ENCODE measurements around the gene AOPEP. TPM values are rescaled to one million over a fixed set of nuclear protein-coding genes. Genes with fewer than 3 reads are reported as not detected.

Gene AOPEP
- total RNA-seq, 1 donor from 2014 or later, result 92.3 TPM

DNA sequence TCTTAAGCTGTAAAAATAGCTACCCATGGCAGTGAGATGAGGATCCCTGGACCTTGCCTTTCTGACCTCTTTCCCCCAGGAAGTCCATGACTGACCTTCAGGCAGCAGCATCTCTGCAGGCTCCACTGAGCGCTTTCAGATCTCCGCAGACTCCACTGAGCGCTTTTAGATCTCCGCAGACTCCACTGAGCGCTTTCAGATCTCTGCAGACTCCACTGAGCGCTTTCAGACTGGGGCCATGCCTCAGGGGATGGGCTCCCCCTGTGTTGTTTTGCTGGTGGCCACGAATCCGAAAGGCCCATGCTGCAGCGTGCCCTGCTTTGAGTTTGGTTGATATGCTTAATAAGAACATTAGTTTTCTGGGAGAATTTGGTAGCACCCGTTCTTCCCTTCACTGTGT is 336.8 kb downstream of the AOPEP start:
- peaks cover 84% of the 10 kb centered on the region for H3K4me1 Mint-ChIP-seq (ENCODE audit: low read depth)
- DNase-seq (ENCODE audit: low spot score), result no peak
- H3K36me3 Mint-ChIP-seq (ENCODE audit: low read depth), result peaks cover 32% of the 10 kb centered on the region
- no peaks in the 10 kb centered on the region for H3K27me3 Mint-ChIP-seq (ENCODE audit: low read depth)
- peak overlapping the region; percentile 65 for H3K27ac Mint-ChIP-seq (ENCODE audit: unreplicated experiment)
- no peak for TF ChIP-seq CTCF (IDR thresholded peaks at IDR 0.05)
- no peak overlapping the region for H3K4me3 Mint-ChIP-seq (ENCODE audit: unreplicated experiment)
- no peaks in the 10 kb centered on the region for H3K9me3 Mint-ChIP-seq (ENCODE audit: low read depth)

- TF ChIP-seq CTCF (IDR thresholded peaks at IDR 0.05), result no peak
- Mint-ChIP-seq H3K27me3 (ENCODE audit: low read depth) (no peaks in the 10 kb centered on the region), H3K27ac (ENCODE audit: unreplicated experiment) (peak overlapping the region; percentile 81), H3K9me3 (ENCODE audit: low read depth) (no peaks in the 10 kb centered on the region), H3K4me1 (ENCODE audit: low read depth) (peaks cover 83% of the 10 kb centered on the region), H3K4me3 (ENCODE audit: unreplicated experiment) (no peak overlapping the region), H3K36me3 (ENCODE audit: low read depth) (peaks cover 38% of the 10 kb centered on the region)
- DNase-seq (ENCODE audit: low spot score), result no peak
Measured at GRCh38 chr9:95065224-95065623, 338.7 kb downstream of the AOPEP start.

GRCh38 chr9:95067057-95067456 is 340.6 kb downstream of the AOPEP start:
- Mint-ChIP-seq H3K4me3 (ENCODE audit: unreplicated experiment) (no peak overlapping the region), H3K9me3 (ENCODE audit: low read depth) (no peaks in the 10 kb centered on the region), H3K27ac (ENCODE audit: unreplicated experiment) (peak overlapping the region; percentile 77), H3K36me3 (ENCODE audit: low read depth) (peaks cover 35% of the 10 kb centered on the region), H3K4me1 (ENCODE audit: low read depth) (peaks cover 81% of the 10 kb centered on the region), H3K27me3 (ENCODE audit: low read depth) (no peaks in the 10 kb centered on the region)
- no peak for TF ChIP-seq CTCF (IDR thresholded peaks at IDR 0.05)
- no peak for DNase-seq (ENCODE audit: low spot score)

DNA sequence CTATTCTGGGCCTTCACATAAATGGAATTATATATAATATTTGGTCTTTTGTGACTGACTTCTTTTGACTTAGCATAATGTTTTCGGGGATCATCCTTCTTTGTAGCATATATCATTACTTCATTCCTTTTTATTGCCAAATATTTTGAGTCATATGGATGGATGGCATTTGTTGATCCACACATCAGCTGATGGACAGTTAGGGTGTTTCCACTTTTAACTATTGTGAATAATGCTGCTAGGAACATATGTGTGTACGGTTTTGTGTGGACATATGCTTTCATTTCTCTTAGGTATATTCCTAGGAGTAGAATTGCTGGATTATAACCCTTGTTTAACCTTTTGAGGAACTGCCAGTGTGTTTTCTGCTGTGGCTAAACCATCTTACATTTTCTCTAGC is 341.4 kb downstream of the AOPEP start:
- peak overlapping the region; percentile 79 for H3K27ac Mint-ChIP-seq (ENCODE audit: unreplicated experiment)
- no peak for TF ChIP-seq CTCF (IDR thresholded peaks at IDR 0.05)
- H3K9me3 Mint-ChIP-seq (ENCODE audit: low read depth), result no peaks in the 10 kb centered on the region
- peaks cover 79% of the 10 kb centered on the region for H3K4me1 Mint-ChIP-seq (ENCODE audit: low read depth)
- no peak for DNase-seq (ENCODE audit: low spot score)
- H3K4me3 Mint-ChIP-seq (ENCODE audit: unreplicated experiment), result no peak overlapping the region
- peaks cover 31% of the 10 kb centered on the region for H3K36me3 Mint-ChIP-seq (ENCODE audit: low read depth)
- H3K27me3 Mint-ChIP-seq (ENCODE audit: low read depth), result no peaks in the 10 kb centered on the region

DNA sequence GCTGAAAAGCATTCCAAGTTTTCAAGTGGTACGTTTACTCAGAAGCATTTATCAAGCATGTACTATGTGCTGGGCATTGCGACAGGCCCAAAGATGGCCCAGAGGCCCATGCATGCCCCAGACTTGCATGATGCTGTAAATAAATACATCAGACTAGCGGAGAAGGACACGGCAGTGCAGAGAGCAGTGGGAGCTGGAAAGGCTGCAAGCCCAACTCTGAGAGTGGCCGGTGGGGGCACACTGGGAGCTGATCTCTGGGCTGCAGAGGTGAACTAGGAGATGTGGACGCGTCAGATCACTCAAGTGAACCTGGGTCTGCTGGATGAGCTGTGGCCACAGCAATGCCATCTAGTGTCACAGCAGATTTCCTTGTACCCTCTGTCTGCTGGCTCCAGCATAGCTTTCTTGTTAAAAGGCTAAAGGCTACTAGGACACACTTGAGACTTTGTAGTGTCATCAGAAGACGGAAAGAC is 344.1 kb downstream of the AOPEP start:
- Mint-ChIP-seq H3K4me1 (ENCODE audit: low read depth) (peaks cover 68% of the 10 kb centered on the region), H3K4me3 (ENCODE audit: unreplicated experiment) (no peak overlapping the region), H3K9me3 (ENCODE audit: low read depth) (no peaks in the 10 kb centered on the region), H3K27ac (ENCODE audit: unreplicated experiment) (peak overlapping the region; percentile 34), H3K27me3 (ENCODE audit: low read depth) (no peaks in the 10 kb centered on the region), H3K36me3 (ENCODE audit: low read depth) (peaks cover 23% of the 10 kb centered on the region)
- DNase-seq (ENCODE audit: low spot score), result no peak
- no peak for TF ChIP-seq CTCF (IDR thresholded peaks at IDR 0.05)
